K562 (cell line): Measurements from ENCODE around the gene MRPL4. TPM values are rescaled to one million over a fixed set of nuclear protein-coding genes. Genes with fewer than 3 reads are reported as not detected.

Experiments
- CBX8 ChIP-seq: fragments of 200-600 bp; sonication (generic); IDR thresholded peaks from 2 replicates; pipeline ENCODE4 v1.6.1; 2012; ENCODE audit warnings: borderline replicate concordance, mixed run types, low read depth, mild to moderate bottlenecking, moderate library complexity, mixed read lengths, low read length, control low read depth, inconsistent platforms; ENCODE audit not compliant: poor library complexity, severe bottlenecking; ENCODE audit errors: extremely low read depth
- CCNT2 ChIP-seq: IDR thresholded peaks from 2 replicates; pipeline ENCODE4 v1.6.1; 2011; ENCODE audit warnings: borderline replicate concordance, low read depth, mild to moderate bottlenecking, moderate library complexity, mixed read lengths, low read length; ENCODE audit not compliant: insufficient read length; ENCODE audit errors: extremely low read depth
- ETS1 ChIP-seq: conservative IDR thresholded peaks from 2 replicates; pipeline ENCODE4 v1.6.1; 2011; ENCODE audit warnings: low read depth, mild to moderate bottlenecking, low read length; ENCODE audit not compliant: control insufficient read depth
- HMG20A ChIP-seq: fragments of 450-650 bp; formaldehyde crosslinking; conservative IDR thresholded peaks from 2 replicates; pipeline ENCODE4 v1.4.0; 2020; ENCODE audit warnings: mild to moderate bottlenecking, mixed read lengths
- HMGXB4 ChIP-seq: sonication (generic); formaldehyde crosslinking; IDR thresholded peaks from 2 replicates; pipeline ENCODE4 v1.8.1; 2023; ENCODE audit warnings: mild to moderate bottlenecking, missing genetic modification reagents
- HOXB6 ChIP-seq: fragments of 250-450 bp; sonication (Bioruptor Pico); IDR thresholded peaks from 2 replicates; pipeline ENCODE4 v1.5.1; 2022; ENCODE audit warnings: mild to moderate bottlenecking, borderline replicate concordance
- KDM5B ChIP-seq: fragments of 200-600 bp; sonication (generic); IDR thresholded peaks from 2 replicates; pipeline ENCODE4 v1.6.1; 2012; ENCODE audit warnings: low read depth, mild to moderate bottlenecking, moderate library complexity, low read length, control low read depth, inconsistent platforms; ENCODE audit not compliant: insufficient replicate concordance
- KLF16 ChIP-seq: IDR thresholded peaks from 2 replicates; pipeline ENCODE4 v1.6.1; 2016; ENCODE audit warnings: antibody characterized with exemption
- MTA2 ChIP-seq: fragments of 450-650 bp; IDR thresholded peaks from 2 replicates; pipeline ENCODE4 v1.6.1; 2016; ENCODE audit warnings: low read depth
- NR0B1 ChIP-seq: fragments of 450-650 bp; IDR thresholded peaks from one replicate; pipeline ENCODE4 v1.6.1; 2018; ENCODE audit warnings: mild to moderate bottlenecking, moderate library complexity; ENCODE audit not compliant: partially characterized antibody
- RNF219 ChIP-seq: fragments of 250-450 bp; sonication (Bioruptor Pico); IDR thresholded peaks from 2 replicates; pipeline ENCODE4 v1.5.0; 2022; ENCODE audit warnings: mild to moderate bottlenecking
- SLC30A9 ChIP-seq: fragments of 250-450 bp; sonication (Bioruptor Pico); IDR thresholded peaks from 2 replicates; pipeline ENCODE4 v1.8.0; 2022; ENCODE audit warnings: mild to moderate bottlenecking, moderate library complexity
- TAF7 ChIP-seq: fragments of 450-650 bp; IDR thresholded peaks from 2 replicates; pipeline ENCODE4 v1.6.1; 2016; ENCODE audit warnings: missing genetic modification characterization, missing compliant biosample characterization
- ZNF592 ChIP-seq: fragments of 450-650 bp; IDR thresholded peaks from 2 replicates; pipeline ENCODE4 v1.6.1; 2017; ENCODE audit warnings: antibody characterized with exemption, mild to moderate bottlenecking
- ZSCAN32 ChIP-seq: fragments of 450-650 bp; formaldehyde crosslinking; IDR thresholded peaks from 2 replicates; pipeline ENCODE4 v1.4.0; 2020; ENCODE audit warnings: mild to moderate bottlenecking, moderate library complexity
- polyA plus RNA-seq, 8 experiments: library from polyadenylated mRNA; depleted of rRNA in 4 of 8; stranded (reverse) in 5 of 8; unstranded in 3 of 8; fragments of >200 nt; fragmentation: Nextera tagmentation in 2 of 8; fragmentation: Illumina TruSeq in 1 of 8; extraction: Ambion mirVana in 2 of 8; extraction: Trizol in 1 of 8; gene quantifications; 2 replicates each; pipeline versions ENCODE4 v1.2.1 to v1.2.3, GENCODE V29; 2011 to 2014; ENCODE audit warnings: inconsistent platforms in 1 of 8, missing spikeins in 1 of 8
- total RNA-seq, 7 experiments: library from RNA; depleted of rRNA in 6 of 7; stranded (reverse); fragments of >200 nt in 6 of 7; fragmentation: Illumina TruSeq in 2 of 7; extraction: Trizol in 2 of 7; gene quantifications; 2 replicates each; pipeline versions ENCODE4 v1.2.1 to v1.2.3, GENCODE V29; 2011 to 2021; ENCODE audit warnings: low replicate concordance in 1 of 7

MRPL4 gene
- total and polyA plus RNA-seq, 9 of the 15 experiments (the other 6 are each of a cell fraction or from before 2014, with no cell fraction given): 1.4 to 239 (median 64.9) TPM

- TF ChIP-seq RNF219 (CRISPR knock-in tag) (no peak), NR0B1 (no peak), MTA2 (no peak), ZNF592 (0 out of 2 replicates have a peak, but pooled peaks have one; percentile 48), CCNT2 (peak; percentile 27), TAF7 (tag) (no peak), KDM5B (peak; percentile 20), CBX8 (no peak), KLF16 (peak; percentile 73), SLC30A9 (CRISPR knock-in tag) (no peak), HMG20A (CRISPR knock-in tag) (no peak), HOXB6 (CRISPR knock-in tag) (no peak), ZSCAN32 (CRISPR knock-in tag) (no peak), ETS1 (no peak), HMGXB4 (peak; percentile 56; the same call in 1 of the 2 replicates)
These were observed 21.0 kb upstream of the MRPL4 start, which contains the start of gene S1PR2 (continued) for GRCh38 chr19:10230861-10231611.
